Sigmoid colon (tissue), 7 donors: ENCODE measurements around the gene ARHGEF28. TPM values are rescaled to one million over a fixed set of nuclear protein-coding genes. Genes with fewer than 3 reads are reported as not detected.

Experiments
- DNase-seq: peaks from one replicate; pipeline ENCODE4 v3.0.0-alpha.2; 2019
- H3K27ac ChIP-seq, 4 donors: fragments of 200-600 bp; sonication (generic); one replicate each; pipeline ENCODE4 v1.5.1; 2016 to 2019; ENCODE audit warnings: mild to moderate bottlenecking in 1 of 4
- H3K27me3 ChIP-seq, 3 donors: fragments of 200-600 bp; sonication (generic); one replicate each; pipeline ENCODE4 v1.5.1; 2019; ENCODE audit warnings: mild to moderate bottlenecking in 1 of 3
- H3K36me3 ChIP-seq, 4 donors: fragments of 200-600 bp; sonication (generic); one replicate each; pipeline ENCODE4 v1.5.1; 2016 to 2019
- H3K4me1 ChIP-seq, 4 donors: fragments of 200-600 bp; sonication (generic); one replicate each; pipeline ENCODE4 v1.5.1; 2017 to 2019
- H3K4me3 ChIP-seq, 4 donors: fragments of 200-600 bp; sonication (generic); one replicate each; pipeline ENCODE4 v1.5.1; 2017 to 2019; ENCODE audit warnings: mild to moderate bottlenecking in 2 of 4, moderate library complexity in 1 of 4
- H3K9me3 ChIP-seq, 4 donors: fragments of 200-600 bp in 3 of 4; sonication (generic) in 3 of 4; one replicate each; pipeline versions ENCODE4 v1.5.1 to v1.6.1; 2013 to 2019
- CTCF ChIP-seq, 4 experiments: fragments of 450-650 bp in 3 of 4; fragments of 200-600 bp in 1 of 4; IDR thresholded peaks; one replicate each; pipeline ENCODE4 v1.5.1; 2016 to 2019; ENCODE audit warnings: antibody characterized with exemption in 4 of 4, mild to moderate bottlenecking in 3 of 4, moderate library complexity in 2 of 4
- EP300 ChIP-seq, 4 donors: sonication (generic); formaldehyde crosslinking; IDR thresholded peaks; one replicate each; pipeline ENCODE4 v1.6.1; 2017; ENCODE audit warnings: antibody characterized with exemption in 4 of 4
- POLR2A ChIP-seq, 2 donors: fragments of 450-650 bp; IDR thresholded peaks; one replicate each; pipeline ENCODE4 v1.6.1; 2016; ENCODE audit warnings: antibody characterized with exemption in 2 of 2, mild to moderate bottlenecking in 2 of 2, moderate library complexity in 2 of 2
- POLR2AphosphoS5 ChIP-seq, 4 donors: sonication (generic); formaldehyde crosslinking; IDR thresholded peaks; one replicate each; pipeline ENCODE4 v1.6.1; 2017; ENCODE audit warnings: antibody characterized with exemption in 4 of 4
- WGBS, 2 donors: extraction: QIAGEN DNeasy Blood & Tissue Kit; methylation state at CpG; one replicate each; pipeline ENCODE4 v1.1.7; 2013; 5-methylcytosine and 5-hydroxymethylcytosine counted together
- intact Hi-C: fragments of 100-400 bp; cut with DNase I; formaldehyde crosslinking; loops from one replicate; pipeline ENCODE4 v1.15.1; 2023
- polyA plus RNA-seq, 3 donors: library from polyadenylated mRNA; stranded (reverse); fragments of 200-250 nt; gene quantifications; one replicate each; pipeline ENCODE4 v1.2.3, GENCODE V29; 2013
- total RNA-seq, 4 donors: library from RNA; depleted of rRNA; stranded (reverse); fragments of >200 nt; gene quantifications; one replicate each; pipeline ENCODE4 v1.1.0, GENCODE V29; 2016
- donor health status: healthy with polysubstance abuse.
- donor health status: Bipolar disorder and iron deficiency.
- donor health status: healthy.

The ARHGEF28 gene
- total and polyA plus RNA-seq, 7 donors = 3.0 to 6.9 (median 3.7) TPM

DNA sequence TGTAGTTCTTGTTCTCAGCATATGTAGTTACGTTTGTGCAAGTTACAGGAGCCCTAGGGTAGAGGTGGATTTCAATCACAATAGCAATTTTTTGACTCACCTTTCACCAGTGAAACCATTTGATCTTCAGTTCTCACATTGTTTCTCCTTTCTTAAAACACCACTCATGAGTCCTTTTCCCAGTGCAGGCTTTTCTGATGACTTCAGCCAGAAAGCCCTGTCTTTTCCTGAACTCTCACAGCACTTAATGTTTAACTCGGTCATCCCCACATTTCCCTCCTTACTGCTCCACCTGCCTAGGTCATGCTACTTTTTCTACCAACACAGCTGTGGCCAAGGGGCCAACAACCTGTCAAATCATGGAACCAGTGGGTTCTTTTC is 37.9 kb downstream of the ARHGEF28 start:
- no peak overlapping the region for H3K27ac ChIP-seq
- 28 to 56% methylated on average over 2 of the region's 2 CpGs for WGBS, 2 donors

DNA sequence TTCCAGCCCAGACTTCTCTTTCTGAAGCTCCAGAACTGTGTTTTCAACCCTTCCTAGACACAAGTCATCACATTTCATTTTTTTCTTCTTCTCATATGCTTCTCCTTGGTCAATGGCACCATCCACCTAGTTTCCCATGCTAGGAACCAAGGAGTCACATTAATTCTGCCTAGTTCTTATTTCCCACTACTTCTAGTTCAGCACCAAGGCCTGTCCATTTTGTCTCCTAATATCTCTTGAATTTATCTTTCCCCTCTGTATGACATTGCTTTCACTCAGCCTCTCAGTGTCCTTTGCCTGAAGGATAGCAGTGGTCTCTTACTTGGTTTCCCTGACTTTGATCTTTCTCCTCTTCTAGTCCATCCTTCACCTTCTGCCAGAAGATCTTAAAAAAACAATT is 38.8 kb downstream of the ARHGEF28 start:
- Histone ChIP-seq H3K4me3 (no peak overlapping the region), H3K4me1 (no peaks in the 10 kb centered on the region), H3K27me3 (no peaks in the 10 kb centered on the region), H3K36me3 (no peaks in the 10 kb centered on the region), H3K9me3 (no peaks in the 10 kb centered on the region), H3K27ac (no peak overlapping the region)
- intact Hi-C loops = no loop called here
- DNase-seq = no peak
- TF ChIP-seq CTCF (IDR thresholded peaks at IDR 0.05) (no peak), POLR2AphosphoS5 (IDR thresholded peaks at IDR 0.05) (no peak), EP300 (IDR thresholded peaks at IDR 0.05) (no peak), POLR2A (IDR thresholded peaks at IDR 0.05) (no peak)

More for the DNA sequence above, 37.9 kb downstream of the ARHGEF28 start:
- intact Hi-C loops = no loop called here
- no peak for DNase-seq
- Histone ChIP-seq H3K4me1 (no peaks in the 10 kb centered on the region), H3K4me3 (no peak overlapping the region), H3K9me3 (no peaks in the 10 kb centered on the region), H3K36me3 (no peaks in the 10 kb centered on the region), H3K27me3 (no peaks in the 10 kb centered on the region)
- no peak for TF ChIP-seq POLR2A (IDR thresholded peaks at IDR 0.05)

- Histone ChIP-seq H3K4me3 (no peak overlapping the region), H3K9me3 (no peaks in the 10 kb centered on the region), H3K27ac (no peak overlapping the region), H3K36me3 (no peaks in the 10 kb centered on the region), H3K4me1 (no peaks in the 10 kb centered on the region), H3K27me3 (no peaks in the 10 kb centered on the region)
- TF ChIP-seq POLR2AphosphoS5 (IDR thresholded peaks at IDR 0.05) (no peak), CTCF (IDR thresholded peaks at IDR 0.05) (no peak), EP300 (IDR thresholded peaks at IDR 0.05) (no peak), POLR2A (IDR thresholded peaks at IDR 0.05) (no peak)
- 70 to 77% methylated on average over 4 of the region's 4 CpGs for WGBS, 2 donors
- intact Hi-C loops = no loop called here
- DNase-seq = no peak
Measured at GRCh38 chr5:73666891-73667290, 40.9 kb downstream of the ARHGEF28 start.

- H3K27ac ChIP-seq = no peak overlapping the region
- TF ChIP-seq CTCF (IDR thresholded peaks at IDR 0.05) (no peak), POLR2AphosphoS5 (IDR thresholded peaks at IDR 0.05) (no peak), POLR2A (IDR thresholded peaks at IDR 0.05) (no peak), EP300 (IDR thresholded peaks at IDR 0.05) (no peak)
- intact Hi-C loops = no loop called here
- H3K9me3 ChIP-seq = no peaks in the 10 kb centered on the region
- no peaks in the 10 kb centered on the region for H3K36me3 ChIP-seq
- WGBS, 2 donors = 58 to 79% methylated on average over 4 of the region's 4 CpGs
- no peaks in the 10 kb centered on the region for H3K27me3 ChIP-seq
- no peak for DNase-seq
- no peaks in the 10 kb centered on the region for H3K4me1 ChIP-seq
- no peak overlapping the region for H3K4me3 ChIP-seq
Measured at GRCh38 chr5:73668017-73668416, 42.0 kb downstream of the ARHGEF28 start.

- no peak overlapping the region for H3K27ac ChIP-seq
- intact Hi-C loops = no loop called here
- H3K36me3 ChIP-seq = no peaks in the 10 kb centered on the region
- no peaks in the 10 kb centered on the region for H3K27me3 ChIP-seq
- TF ChIP-seq EP300 (IDR thresholded peaks at IDR 0.05) (no peak), POLR2A (IDR thresholded peaks at IDR 0.05) (no peak), CTCF (IDR thresholded peaks at IDR 0.05) (no peak), POLR2AphosphoS5 (IDR thresholded peaks at IDR 0.05) (no peak)
- H3K4me1 ChIP-seq = no peaks in the 10 kb centered on the region
- no peak for DNase-seq
- H3K9me3 ChIP-seq = no peaks in the 10 kb centered on the region
- 88 to 94% methylated on average over 3 of the region's 3 CpGs for WGBS, 2 donors
- no peak overlapping the region for H3K4me3 ChIP-seq
Measured at GRCh38 chr5:73668486-73669111, 42.6 kb downstream of the ARHGEF28 start.
